IPS-15b (cell line): ENCODE measurements around the gene OAS1.
"Not testable (repeated sequence)": the region's sequence is repeated elsewhere in the genome, so short reads cannot be mapped to it uniquely, and the experiment has no call there.

ENCODE experiments used
- H3K27me3 ChIP-seq: one replicate; pipeline ENCODE4 v1.6.1; 2013; ENCODE audit warnings: low read length; ENCODE audit not compliant: control insufficient read depth, insufficient read depth
- H3K36me3 ChIP-seq: one replicate; pipeline ENCODE4 v1.6.1; 2013; ENCODE audit warnings: low read length; ENCODE audit not compliant: control insufficient read depth, insufficient read depth
- H3K4me1 ChIP-seq: one replicate; pipeline ENCODE4 v1.6.1; 2013; ENCODE audit warnings: mild to moderate bottlenecking, low read length; ENCODE audit not compliant: control insufficient read depth, insufficient read depth
- H3K4me3 ChIP-seq: one replicate; pipeline ENCODE4 v1.5.1; 2013; ENCODE audit warnings: low read depth, low read length
- H3K9ac ChIP-seq: one replicate; pipeline ENCODE4 v1.6.1; 2013; ENCODE audit warnings: low read depth, mild to moderate bottlenecking, low read length
- H3K9me3 ChIP-seq: one replicate; pipeline ENCODE4 v1.6.1; 2013; ENCODE audit warnings: mild to moderate bottlenecking, low read length; ENCODE audit not compliant: control insufficient read depth, insufficient read depth

Gene OAS1

GRCh38 chr12:112901271-112901670 lies 5.5 kb upstream of the OAS1 start:
- H3K4me3 ChIP-seq: no peak overlapping the region
- H3K9me3 ChIP-seq: no peaks in the 10 kb centered on the region
- no peaks in the 10 kb centered on the region for H3K36me3 ChIP-seq
- no peak overlapping the region for H3K9ac ChIP-seq
- no peaks in the 10 kb centered on the region for H3K4me1 ChIP-seq
- no peaks in the 10 kb centered on the region for H3K27me3 ChIP-seq

- H3K4me3 ChIP-seq: no peak overlapping the region
- H3K4me1 ChIP-seq: no peaks in the 10 kb centered on the region
Observed at GRCh38 chr12:112904571-112904970, 2.2 kb upstream of the OAS1 start.

GRCh38 chr12:112905451-112906089 lies 1.2 kb upstream of the OAS1 start:
- no peaks in the 10 kb centered on the region for H3K4me1 ChIP-seq
- H3K4me3 ChIP-seq: no peak overlapping the region
- no peaks in the 10 kb centered on the region for H3K27me3 ChIP-seq
- H3K9me3 ChIP-seq: no peaks in the 10 kb centered on the region
- no peaks in the 10 kb centered on the region for H3K36me3 ChIP-seq
- no peak overlapping the region for H3K9ac ChIP-seq

More at GRCh38 chr12:112904571-112904970, 2.2 kb upstream of the OAS1 start:
- Histone ChIP-seq H3K27me3 (no peaks in the 10 kb centered on the region), H3K36me3 (no peaks in the 10 kb centered on the region), H3K9me3 (no peaks in the 10 kb centered on the region), H3K9ac (no peak overlapping the region)

GRCh38 chr12:112907415-112908157 lies 824 bp downstream of the OAS1 start:
- no peak overlapping the region for H3K9ac ChIP-seq
- no peaks in the 10 kb centered on the region for H3K9me3 ChIP-seq
- H3K36me3 ChIP-seq: no peaks in the 10 kb centered on the region
- H3K27me3 ChIP-seq: no peaks in the 10 kb centered on the region
- H3K4me3 ChIP-seq: no peak overlapping the region
- H3K4me1 ChIP-seq: no peaks in the 10 kb centered on the region

- Histone ChIP-seq H3K36me3 (no peaks in the 10 kb centered on the region), H3K4me3 (no peak overlapping the region), H3K9ac (no peak overlapping the region)
Observed at GRCh38 chr12:112908548-112908947, 1.8 kb downstream of the OAS1 start.

GRCh38 chr12:112909693-112910092 lies 2.9 kb downstream of the OAS1 start:
- Histone ChIP-seq H3K9me3 (no peaks in the 10 kb centered on the region), H3K9ac (no peak overlapping the region), H3K4me1 (no peaks in the 10 kb centered on the region), H3K36me3 (no peaks in the 10 kb centered on the region), H3K4me3 (no peak overlapping the region), H3K27me3 (no peaks in the 10 kb centered on the region)

More at GRCh38 chr12:112908548-112908947, 1.8 kb downstream of the OAS1 start:
- Histone ChIP-seq H3K9me3 (no peaks in the 10 kb centered on the region), H3K27me3 (no peaks in the 10 kb centered on the region), H3K4me1 (no peaks in the 10 kb centered on the region)

GRCh38 chr12:112913038-112913688 lies 6.4 kb downstream of the OAS1 start:
- Histone ChIP-seq H3K4me3 (no peak overlapping the region), H3K9me3 (no peaks in the 10 kb centered on the region), H3K9ac (no peak overlapping the region), H3K36me3 (no peaks in the 10 kb centered on the region), H3K27me3 (no peaks in the 10 kb centered on the region), H3K4me1 (no peaks in the 10 kb centered on the region)

- not testable (repeated sequence) for H3K9ac ChIP-seq, H3K36me3 ChIP-seq, H3K9me3 ChIP-seq, H3K27me3 ChIP-seq, H3K4me3 ChIP-seq, H3K4me1 ChIP-seq
Observed at GRCh38 chr12:112913888-112914287, 7.1 kb downstream of the OAS1 start.

GRCh38 chr12:112916270-112916669 lies 9.5 kb downstream of the OAS1 start:
- Histone ChIP-seq H3K4me3 (no peak overlapping the region), H3K36me3 (no peaks in the 10 kb centered on the region), H3K9ac (no peak overlapping the region), H3K27me3 (no peaks in the 10 kb centered on the region), H3K4me1 (no peaks in the 10 kb centered on the region), H3K9me3 (no peaks in the 10 kb centered on the region)

GRCh38 chr12:112919121-112919520 lies 12.4 kb downstream of the OAS1 start:
- H3K36me3 ChIP-seq: no peaks in the 10 kb centered on the region
- no peaks in the 10 kb centered on the region for H3K27me3 ChIP-seq

GRCh38 chr12:112924986-112925385 lies 18.2 kb downstream of the OAS1 start:
- Histone ChIP-seq H3K4me3 (no peak overlapping the region), H3K36me3 (no peaks in the 10 kb centered on the region), H3K27me3 (no peaks in the 10 kb centered on the region), H3K4me1 (no peaks in the 10 kb centered on the region), H3K9ac (no peak overlapping the region), H3K9me3 (no peaks in the 10 kb centered on the region)

More at GRCh38 chr12:112919121-112919520, 12.4 kb downstream of the OAS1 start:
- Histone ChIP-seq H3K9me3 (no peaks in the 10 kb centered on the region), H3K4me3 (no peak overlapping the region), H3K9ac (no peak overlapping the region), H3K4me1 (no peaks in the 10 kb centered on the region)
